ENCODE measurements around the gene AAK1. TPM values are rescaled to one million over a fixed set of nuclear protein-coding genes. Genes with fewer than 3 reads are reported as not detected.

The AAK1 gene
- total and polyA plus RNA-seq, 2 donors (not counting 1 experiment from before 2014, with no cell fraction given), result 43.5 to 45.7 TPM

- Histone ChIP-seq H3K4me2 (ENCODE audit: extremely low read depth, insufficient read depth, low read length) (no peak overlapping the region), H4K20me1 (ENCODE audit: control insufficient read depth, extremely low read depth, insufficient read depth, low read length) (no peaks in the 10 kb centered on the region), H3K27me3 (ENCODE audit: control insufficient read depth, insufficient read depth, low read length) (no peaks in the 10 kb centered on the region), H3K36me3 (ENCODE audit: control insufficient read depth, insufficient read depth, low read length) (no peaks in the 10 kb centered on the region), H2AFZ (ENCODE audit: low read length) (no peak overlapping the region), H3K27ac (ENCODE audit: insufficient read depth, low read length) (no peak overlapping the region), H3K4me1 (ENCODE audit: control insufficient read depth, extremely low read depth, insufficient read depth, low read length) (peaks cover 4% of the 10 kb centered on the region), H3K79me2 (ENCODE audit: control insufficient read depth, insufficient read depth, low read length) (peaks cover 56% of the 10 kb centered on the region), H3K9ac (ENCODE audit: insufficient read depth, low read length) (no peak overlapping the region), H3K9me3 (ENCODE audit: control insufficient read depth, insufficient read depth, low read depth, low read length) (no peaks in the 10 kb centered on the region), H3K4me3 (replicated peaks in 1 of 4; ENCODE audit: control extremely low read depth in 1 of 4, insufficient read depth in 1 of 4, low read depth in 3 of 4, low read length in 4 of 4) (no peak overlapping the region)
- no peak for TF ChIP-seq EZH2 (IDR thresholded peaks at IDR 0.05; ENCODE audit: low read length, missing control alignments)
- TF ChIP-seq, protein P1, sequence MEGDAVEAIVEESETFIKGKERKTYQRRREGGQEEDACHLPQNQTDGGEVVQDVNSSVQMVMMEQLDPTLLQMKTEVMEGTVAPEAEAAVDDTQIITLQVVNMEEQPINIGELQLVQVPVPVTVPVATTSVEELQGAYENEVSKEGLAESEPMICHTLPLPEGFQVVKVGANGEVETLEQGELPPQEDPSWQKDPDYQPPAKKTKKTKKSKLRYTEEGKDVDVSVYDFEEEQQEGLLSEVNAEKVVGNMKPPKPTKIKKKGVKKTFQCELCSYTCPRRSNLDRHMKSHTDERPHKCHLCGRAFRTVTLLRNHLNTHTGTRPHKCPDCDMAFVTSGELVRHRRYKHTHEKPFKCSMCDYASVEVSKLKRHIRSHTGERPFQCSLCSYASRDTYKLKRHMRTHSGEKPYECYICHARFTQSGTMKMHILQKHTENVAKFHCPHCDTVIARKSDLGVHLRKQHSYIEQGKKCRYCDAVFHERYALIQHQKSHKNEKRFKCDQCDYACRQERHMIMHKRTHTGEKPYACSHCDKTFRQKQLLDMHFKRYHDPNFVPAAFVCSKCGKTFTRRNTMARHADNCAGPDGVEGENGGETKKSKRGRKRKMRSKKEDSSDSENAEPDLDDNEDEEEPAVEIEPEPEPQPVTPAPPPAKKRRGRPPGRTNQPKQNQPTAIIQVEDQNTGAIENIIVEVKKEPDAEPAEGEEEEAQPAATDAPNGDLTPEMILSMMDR (conservative IDR thresholded peaks at IDR 0.05 in 1 of 2, IDR thresholded peaks at IDR 0.05 in 1 of 2; ENCODE audit: low read depth in 1 of 2, low read length in 2 of 2), result no peak
- no peak for DNase-seq (ENCODE audit: low read depth in 2 of 2)
Observed at GRCh38 chr2:69580486-69580885, 63.1 kb downstream of the AAK1 start.

GRCh38 chr2:69579536-69579935, 64.0 kb downstream of the AAK1 start:
- Histone ChIP-seq H3K9ac (ENCODE audit: insufficient read depth, low read length) (no peak overlapping the region), H3K4me3 (replicated peaks in 1 of 4; ENCODE audit: control extremely low read depth in 1 of 4, insufficient read depth in 1 of 4, low read depth in 3 of 4, low read length in 4 of 4) (no peak overlapping the region), H3K27me3 (ENCODE audit: control insufficient read depth, insufficient read depth, low read length) (no peaks in the 10 kb centered on the region), H3K4me2 (ENCODE audit: extremely low read depth, insufficient read depth, low read length) (no peak overlapping the region), H2AFZ (ENCODE audit: low read length) (no peak overlapping the region), H3K9me3 (ENCODE audit: control insufficient read depth, insufficient read depth, low read depth, low read length) (no peaks in the 10 kb centered on the region), H3K27ac (ENCODE audit: insufficient read depth, low read length) (no peak overlapping the region), H3K36me3 (ENCODE audit: control insufficient read depth, insufficient read depth, low read length) (no peaks in the 10 kb centered on the region), H3K4me1 (ENCODE audit: control insufficient read depth, extremely low read depth, insufficient read depth, low read length) (peaks cover 4% of the 10 kb centered on the region), H3K79me2 (ENCODE audit: control insufficient read depth, insufficient read depth, low read length) (peaks cover 56% of the 10 kb centered on the region), H4K20me1 (ENCODE audit: control insufficient read depth, extremely low read depth, insufficient read depth, low read length) (no peaks in the 10 kb centered on the region)
- no peak for DNase-seq (ENCODE audit: low read depth in 2 of 2)
- TF ChIP-seq, protein P1 (conservative IDR thresholded peaks at IDR 0.05 in 1 of 2, IDR thresholded peaks at IDR 0.05 in 1 of 2; ENCODE audit: low read depth in 1 of 2, low read length in 2 of 2), result no peak
- no peak for TF ChIP-seq EZH2 (IDR thresholded peaks at IDR 0.05; ENCODE audit: low read length, missing control alignments)

DNA sequence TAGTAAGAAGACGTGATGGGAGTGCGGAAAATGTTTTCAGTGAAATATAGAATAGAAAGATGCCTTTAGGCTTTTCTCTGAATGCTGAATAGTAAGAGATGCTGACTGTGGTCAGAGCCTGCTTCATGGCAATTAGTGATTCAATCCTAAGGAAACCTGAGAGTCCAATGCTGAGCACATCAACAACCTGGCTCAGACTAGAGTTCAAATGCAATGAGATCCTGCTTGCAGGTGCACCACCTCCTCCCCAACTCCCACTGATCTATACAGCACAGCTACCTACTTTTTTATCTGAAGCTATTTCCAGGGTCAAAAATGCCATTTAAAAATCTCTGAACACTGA, 65.4 kb downstream of the AAK1 start:
- Histone ChIP-seq H3K27ac (ENCODE audit: insufficient read depth, low read length) (no peak overlapping the region), H3K9me3 (ENCODE audit: control insufficient read depth, insufficient read depth, low read depth, low read length) (no peaks in the 10 kb centered on the region), H3K9ac (ENCODE audit: insufficient read depth, low read length) (no peak overlapping the region), H4K20me1 (ENCODE audit: control insufficient read depth, extremely low read depth, insufficient read depth, low read length) (no peaks in the 10 kb centered on the region), H3K36me3 (ENCODE audit: control insufficient read depth, insufficient read depth, low read length) (no peaks in the 10 kb centered on the region), H3K4me1 (ENCODE audit: control insufficient read depth, extremely low read depth, insufficient read depth, low read length) (peaks cover 4% of the 10 kb centered on the region), H3K79me2 (ENCODE audit: control insufficient read depth, insufficient read depth, low read length) (peaks cover 54% of the 10 kb centered on the region), H2AFZ (ENCODE audit: low read length) (no peak overlapping the region), H3K27me3 (ENCODE audit: control insufficient read depth, insufficient read depth, low read length) (no peaks in the 10 kb centered on the region), H3K4me2 (ENCODE audit: extremely low read depth, insufficient read depth, low read length) (no peak overlapping the region), H3K4me3 (replicated peaks in 1 of 4; ENCODE audit: control extremely low read depth in 1 of 4, insufficient read depth in 1 of 4, low read depth in 3 of 4, low read length in 4 of 4) (no peak overlapping the region)
- TF ChIP-seq EZH2 (IDR thresholded peaks at IDR 0.05; ENCODE audit: low read length, missing control alignments), result no peak
- TF ChIP-seq, protein P1 (conservative IDR thresholded peaks at IDR 0.05 in 1 of 2, IDR thresholded peaks at IDR 0.05 in 1 of 2; ENCODE audit: low read depth in 1 of 2, low read length in 2 of 2), result no peak
- DNase-seq (ENCODE audit: low read depth in 2 of 2), result no peak

All from fibroblast of lung (primary cell).